Measurements from ENCODE around the gene CCDC43.
"Not testable (repeated sequence)": the region's sequence is repeated elsewhere in the genome, so short reads cannot be mapped to it uniquely, and the experiment has no call there.

The CCDC43 gene, protein sequence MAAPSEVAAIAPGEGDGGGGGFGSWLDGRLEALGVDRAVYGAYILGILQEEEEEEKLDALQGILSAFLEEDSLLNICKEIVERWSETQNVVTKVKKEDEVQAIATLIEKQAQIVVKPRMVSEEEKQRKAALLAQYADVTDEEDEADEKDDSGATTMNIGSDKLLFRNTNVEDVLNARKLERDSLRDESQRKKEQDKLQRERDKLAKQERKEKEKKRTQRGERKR

DNA sequence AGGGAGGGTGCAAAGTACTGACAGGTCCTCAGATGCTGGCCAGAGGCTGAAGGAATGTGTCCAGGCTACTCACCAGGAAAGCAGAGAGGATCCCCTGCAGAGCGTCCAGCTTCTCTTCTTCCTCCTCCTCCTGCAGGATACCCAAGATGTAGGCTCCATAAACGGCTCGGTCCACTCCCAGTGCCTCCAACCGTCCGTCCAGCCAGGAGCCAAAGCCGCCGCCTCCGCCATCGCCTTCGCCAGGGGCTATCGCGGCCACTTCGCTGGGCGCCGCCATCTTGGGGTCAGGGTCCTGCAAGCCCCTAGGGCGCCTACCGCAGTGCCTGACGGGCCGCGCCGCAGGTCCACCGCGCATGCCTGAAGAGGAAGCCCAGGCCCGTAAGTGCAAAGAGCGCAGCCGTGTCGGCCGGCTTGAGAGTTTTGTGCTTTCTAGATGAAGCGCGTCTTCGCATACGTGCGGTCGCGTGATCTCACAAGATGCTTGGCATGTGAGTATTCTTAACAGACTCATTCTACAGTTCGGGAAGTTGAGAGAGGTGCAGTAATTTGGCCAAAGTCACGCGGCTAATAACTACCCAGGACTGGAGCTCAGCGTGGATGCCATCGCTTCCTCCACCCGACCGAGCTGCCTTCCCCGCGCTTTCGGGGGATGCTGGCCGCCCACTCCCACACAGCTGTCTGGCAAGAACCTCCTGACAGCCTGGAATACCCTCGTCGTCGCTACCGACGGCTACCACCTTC, at the start of gene CCDC43:
Gene CCDC43 (minus strand): TSS at position 300 of the 741 bp plus-strand sequence. CDS start 23 bp downstream, at position 277.
- peak; percentile 93 for DNase-seq

DNA sequence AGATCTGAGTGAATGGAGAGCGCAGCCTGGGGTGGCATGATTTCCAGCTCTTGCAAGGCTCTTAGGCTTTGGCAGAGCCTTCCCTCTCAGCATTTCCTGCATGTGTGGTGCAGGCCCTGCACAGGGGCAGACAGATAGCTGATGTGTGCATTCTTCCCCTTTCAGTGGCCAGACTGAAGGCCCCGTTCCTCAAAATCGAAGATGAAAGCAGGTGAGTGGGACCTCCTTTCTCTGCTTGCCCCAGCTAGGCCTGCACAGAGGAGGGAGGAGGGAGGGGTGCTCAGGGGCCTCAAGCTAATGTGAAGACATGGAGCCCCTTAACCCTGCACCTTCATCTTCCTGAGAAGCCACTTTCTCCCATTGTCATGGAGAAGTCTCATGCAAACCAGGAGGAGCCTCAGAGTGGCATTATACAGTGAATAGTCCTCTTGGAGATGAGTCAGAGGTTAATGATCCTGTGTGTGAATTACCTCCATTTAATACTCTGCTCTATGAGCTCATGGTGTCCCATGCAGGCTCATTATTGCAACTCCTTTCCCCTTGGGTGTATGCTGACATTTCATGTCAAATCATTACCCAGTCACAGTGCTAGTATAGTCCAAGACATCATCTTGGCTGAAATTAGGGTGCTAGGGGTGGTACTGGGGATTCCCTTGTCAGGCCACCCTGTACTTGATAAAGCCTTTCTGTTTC, 48.8 kb upstream of the CCDC43 start:
- DNase-seq, result no peak

DNA sequence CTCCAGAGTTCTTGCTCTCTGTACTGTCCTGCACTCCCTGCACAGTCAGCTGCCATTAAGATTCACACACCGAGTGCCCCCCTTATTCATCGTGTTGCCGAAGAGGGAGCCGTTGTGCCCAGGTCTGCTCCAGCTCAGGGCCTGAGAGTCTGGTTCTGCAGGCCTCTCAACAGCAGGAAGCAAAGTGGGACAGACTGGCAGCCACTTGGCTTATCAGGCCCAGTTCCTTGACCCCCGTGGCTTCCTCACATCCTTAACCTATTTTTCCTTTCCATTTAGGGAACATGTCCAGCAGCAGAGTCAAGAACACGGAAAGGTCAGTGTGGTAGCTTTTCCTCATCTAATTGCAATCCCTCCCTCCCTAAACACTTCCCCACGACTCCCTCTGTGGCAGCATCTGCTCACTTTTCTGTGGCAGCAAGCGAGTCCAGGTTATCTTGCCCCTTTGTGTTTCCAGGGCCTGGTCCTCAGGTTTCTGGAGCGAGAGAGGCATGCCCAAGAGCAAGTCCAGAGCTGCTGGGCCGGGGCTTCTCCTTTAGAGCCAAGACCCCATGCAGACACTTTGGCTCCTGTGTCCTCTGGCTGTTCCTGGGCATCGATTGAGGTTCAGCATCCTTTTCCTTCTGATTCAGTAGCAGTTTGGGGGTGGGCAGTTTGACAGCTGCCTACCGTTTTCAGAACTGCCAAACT, 47.1 kb upstream of the CCDC43 start:
- DNase-seq, result no peak

DNA sequence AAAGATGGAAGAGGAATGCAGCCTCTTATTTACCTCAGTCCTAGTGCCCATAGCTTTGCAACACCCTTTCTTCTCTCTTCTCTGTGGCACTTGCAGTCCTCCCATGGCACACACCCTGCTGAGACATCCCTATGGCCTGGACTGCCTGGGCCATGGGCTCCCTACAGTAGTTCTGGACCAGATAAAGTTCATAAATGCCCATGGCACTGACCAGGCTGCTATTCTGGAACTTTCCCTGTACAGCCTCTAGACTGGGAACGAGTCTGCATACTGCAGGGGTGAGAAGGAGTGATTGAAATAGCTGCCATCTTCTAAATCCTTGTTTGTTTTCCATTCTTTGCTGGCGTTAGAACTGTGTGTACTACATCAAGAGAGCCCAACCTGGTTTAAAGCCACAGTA, 44.7 kb upstream of the CCDC43 start:
- DNase-seq, result no peak

DNA sequence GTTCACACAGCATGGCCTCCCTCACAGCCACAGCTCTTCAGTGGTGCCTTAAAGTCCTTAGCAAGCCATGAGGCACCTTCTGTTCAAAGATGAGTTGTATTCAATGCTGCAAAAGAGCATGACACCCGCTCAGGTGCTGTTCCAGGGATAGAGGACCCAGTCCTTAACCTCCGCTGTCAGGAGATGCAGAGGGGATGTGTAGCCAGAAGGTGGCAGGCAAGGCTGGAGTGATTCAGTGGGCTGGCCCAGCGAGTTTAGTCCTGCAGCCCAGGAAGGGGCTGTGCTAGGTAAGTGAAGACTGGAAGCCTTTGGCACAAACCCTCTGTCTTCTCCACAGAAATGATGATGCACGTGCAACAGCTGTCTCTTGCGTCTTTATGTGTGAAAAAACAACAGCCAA, 44.2 kb upstream of the CCDC43 start:
- no peak for DNase-seq

DNA sequence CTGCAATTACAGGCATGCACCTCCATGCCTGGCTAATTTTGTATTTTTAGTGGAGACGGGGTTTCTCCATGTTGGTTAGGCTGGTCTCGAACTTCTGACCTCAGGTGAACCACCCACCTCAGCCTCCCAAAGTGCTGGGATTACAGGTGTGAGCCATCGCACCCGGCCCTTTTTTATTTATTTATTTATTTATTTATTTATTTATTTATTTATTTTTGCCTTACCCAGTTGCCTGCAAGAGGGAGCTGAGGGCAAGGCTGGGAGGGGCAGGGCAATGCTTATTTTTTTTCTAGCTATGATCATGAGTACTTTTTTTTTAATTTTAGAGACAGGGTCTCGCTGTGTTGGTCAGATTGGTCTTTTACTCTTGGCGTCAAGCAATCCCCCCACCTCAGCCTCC, 36.5 kb upstream of the CCDC43 start:
- not testable (repeated sequence) for DNase-seq

DNA sequence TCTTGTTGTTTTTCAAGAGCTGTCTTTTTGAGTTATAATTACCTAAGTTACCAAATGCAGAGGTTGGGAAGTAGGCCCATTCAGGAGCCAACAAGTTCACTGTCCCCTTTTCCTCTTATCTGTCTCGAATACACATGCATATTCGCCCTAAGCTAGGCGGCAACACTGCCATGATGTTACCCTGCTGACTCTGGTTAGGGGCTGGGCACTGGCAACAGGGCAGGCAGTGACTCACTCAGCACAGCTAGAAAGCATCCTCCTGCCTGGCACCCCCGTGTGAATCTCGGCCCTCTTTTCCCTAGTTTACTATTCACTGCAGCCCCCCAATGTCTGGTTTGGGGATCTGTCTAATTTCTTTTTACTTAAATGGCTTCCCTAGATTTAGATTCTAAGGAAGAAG, 32.7 kb upstream of the CCDC43 start:
- DNase-seq, result no peak

DNA sequence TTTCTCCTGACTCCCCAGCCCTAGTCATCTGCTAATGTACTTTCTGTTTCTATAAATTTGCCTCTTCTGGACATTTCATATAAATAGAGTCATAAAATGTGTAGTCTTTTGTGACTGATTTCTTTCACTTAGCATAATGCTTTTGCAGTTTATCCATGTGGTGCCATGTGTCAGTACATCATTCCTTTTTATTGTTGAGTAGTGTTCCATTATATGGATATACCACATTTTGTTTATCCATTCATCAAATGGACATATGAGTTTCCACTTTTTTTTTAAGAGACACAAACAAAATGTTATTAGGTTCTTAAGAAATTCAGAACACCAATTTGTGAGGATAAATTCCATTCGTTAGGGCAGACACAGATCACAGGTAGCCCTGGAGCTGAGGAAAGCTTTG, 29.9 kb upstream of the CCDC43 start:
- DNase-seq, result no peak

DNA sequence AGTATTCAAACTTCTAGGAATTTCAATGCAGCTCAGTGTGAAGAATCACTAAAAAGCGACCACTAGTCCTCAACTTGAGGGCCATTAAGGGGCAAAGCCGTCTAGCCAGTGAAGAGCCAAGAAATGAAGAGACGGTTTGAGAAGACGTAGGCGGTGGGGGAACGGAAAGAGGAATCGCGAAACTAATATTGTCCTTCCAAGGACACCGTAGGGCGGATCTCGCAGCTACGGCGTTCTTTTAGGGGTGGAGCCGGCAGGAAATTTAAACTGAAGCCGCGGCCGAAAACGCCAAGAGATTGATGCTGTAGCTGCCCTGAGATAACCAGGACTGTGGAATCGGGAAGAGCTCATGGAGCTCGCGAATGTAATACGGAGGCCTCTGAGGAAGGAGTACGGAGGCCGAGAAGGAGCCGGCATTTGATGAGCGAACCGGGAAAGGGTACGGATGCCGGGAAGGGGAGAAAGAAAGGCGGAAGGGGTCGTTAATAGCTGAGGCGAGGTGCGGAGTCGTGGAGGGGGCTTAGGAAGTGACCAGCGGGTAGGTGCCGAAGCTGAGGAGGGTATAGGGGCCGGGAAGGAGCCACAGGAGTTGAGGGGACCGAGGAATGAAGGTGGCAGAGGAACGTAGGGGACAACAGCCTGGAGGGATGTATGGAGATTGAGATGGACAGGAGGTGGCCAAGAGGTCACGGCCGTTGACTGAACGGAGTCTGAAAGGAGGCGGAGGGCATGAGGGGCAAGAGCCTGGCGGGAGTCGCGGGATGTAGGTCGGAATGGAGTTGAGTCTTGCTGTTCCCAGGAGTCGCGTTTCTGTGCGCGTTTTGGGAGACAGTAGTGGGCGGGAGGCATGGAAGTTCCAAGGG, 19.1 kb upstream of the CCDC43 start, which contains the start of gene DBF4B:
Gene DBF4B (plus strand): TSS at position 265 of the 863 bp plus-strand sequence. CDS start 156 bp downstream, at position 421.
- peak; percentile 84 for DNase-seq

DNA sequence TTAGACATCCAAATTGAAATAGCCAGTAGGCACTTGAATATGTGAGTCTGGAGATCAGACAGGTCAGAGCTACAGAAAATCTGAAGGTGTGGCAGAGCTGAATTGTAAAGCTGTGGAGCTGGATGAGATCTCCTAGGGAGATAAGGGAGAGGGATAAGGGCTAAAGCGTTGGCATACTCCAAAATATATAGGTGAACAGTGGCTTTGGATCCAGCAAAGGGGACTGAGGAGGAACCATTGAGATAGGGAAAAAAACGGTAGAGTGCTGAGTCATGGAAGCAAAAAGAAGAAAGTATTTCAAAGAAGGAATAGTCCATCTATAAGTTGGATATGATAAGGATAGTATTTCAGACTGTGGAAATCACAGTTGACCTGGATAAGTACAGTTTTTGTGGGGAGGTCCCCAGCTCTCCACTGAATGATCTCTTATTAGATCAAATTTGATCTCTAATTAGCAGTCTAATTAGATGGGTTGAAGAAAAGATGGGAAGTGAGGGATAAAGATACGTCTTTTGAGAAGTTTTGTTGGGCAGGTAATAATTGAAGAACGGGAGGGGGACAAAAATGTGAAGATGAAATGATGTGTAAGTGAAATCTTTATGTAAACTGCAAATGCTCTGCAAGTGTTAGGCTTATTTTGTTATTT, 18.3 kb upstream of the CCDC43 start:
- no peak for DNase-seq

DNA sequence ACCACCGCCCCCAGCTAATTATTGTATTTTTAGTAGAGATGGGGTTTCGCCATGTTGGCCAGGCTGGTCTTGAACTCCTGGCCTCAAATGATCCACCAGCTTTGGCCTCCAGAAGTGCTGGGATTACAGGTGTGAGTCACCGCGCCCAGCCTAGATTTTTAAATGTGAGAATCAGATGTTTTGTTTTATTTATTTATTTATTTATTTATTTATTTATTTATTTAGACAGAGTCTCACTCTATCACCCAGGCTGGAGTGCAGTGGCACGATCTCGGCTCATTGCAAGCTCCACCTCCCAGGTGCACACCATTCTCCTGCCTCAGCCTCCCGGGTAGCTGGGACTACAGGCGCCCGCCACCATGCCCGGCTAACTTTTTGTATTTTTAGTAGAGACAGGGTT, 10.7 kb upstream of the CCDC43 start:
- DNase-seq, result not testable (repeated sequence)

DNA sequence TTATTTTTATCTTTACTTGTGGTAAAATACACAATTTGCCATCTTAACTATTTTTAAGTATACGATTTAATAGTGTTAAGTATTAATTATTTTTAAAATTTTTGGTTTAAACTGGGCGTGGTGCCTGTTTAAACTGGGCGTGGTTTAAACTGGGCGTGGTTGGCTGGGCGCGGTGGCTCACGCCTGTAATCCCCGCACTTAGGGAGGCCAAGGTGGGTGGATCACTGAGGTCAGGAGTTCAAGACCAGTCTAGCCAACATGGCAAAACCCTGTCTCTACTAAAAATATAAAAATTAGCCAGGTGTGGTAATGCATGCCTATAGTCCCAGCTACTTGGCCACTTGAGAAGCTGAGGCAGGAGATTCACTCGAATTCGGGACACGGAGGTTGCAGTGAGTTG, 4.0 kb upstream of the CCDC43 start:
- DNase-seq, result no peak

DNA sequence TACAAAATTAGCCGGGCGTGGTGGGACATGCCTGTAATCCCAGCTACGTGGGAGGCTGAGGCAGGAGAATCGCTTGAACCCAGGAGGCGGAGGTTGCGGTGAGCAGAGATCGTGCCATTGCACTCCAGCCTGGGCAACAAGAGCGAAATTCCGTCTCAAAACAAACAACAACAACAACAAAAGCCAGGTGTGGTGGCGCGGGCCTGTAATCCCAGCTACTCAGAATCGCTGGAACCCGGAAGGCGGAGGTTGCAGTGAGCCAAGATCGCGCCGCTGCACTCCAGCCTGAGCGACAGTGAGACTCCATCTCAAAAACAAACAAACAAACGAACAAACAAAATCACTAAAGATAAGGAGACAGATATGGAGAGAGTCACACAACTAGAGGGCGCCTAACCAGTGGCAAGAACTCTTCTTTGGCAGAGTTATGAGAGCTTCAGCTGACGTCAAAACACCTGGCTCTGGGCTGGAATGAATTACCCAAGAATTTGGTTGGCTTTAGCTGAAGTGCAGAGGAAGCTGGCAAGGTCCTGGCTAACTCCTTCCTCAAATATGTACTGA, 1.2 kb upstream of the CCDC43 start:
- DNase-seq, result not testable (repeated sequence)

DNA sequence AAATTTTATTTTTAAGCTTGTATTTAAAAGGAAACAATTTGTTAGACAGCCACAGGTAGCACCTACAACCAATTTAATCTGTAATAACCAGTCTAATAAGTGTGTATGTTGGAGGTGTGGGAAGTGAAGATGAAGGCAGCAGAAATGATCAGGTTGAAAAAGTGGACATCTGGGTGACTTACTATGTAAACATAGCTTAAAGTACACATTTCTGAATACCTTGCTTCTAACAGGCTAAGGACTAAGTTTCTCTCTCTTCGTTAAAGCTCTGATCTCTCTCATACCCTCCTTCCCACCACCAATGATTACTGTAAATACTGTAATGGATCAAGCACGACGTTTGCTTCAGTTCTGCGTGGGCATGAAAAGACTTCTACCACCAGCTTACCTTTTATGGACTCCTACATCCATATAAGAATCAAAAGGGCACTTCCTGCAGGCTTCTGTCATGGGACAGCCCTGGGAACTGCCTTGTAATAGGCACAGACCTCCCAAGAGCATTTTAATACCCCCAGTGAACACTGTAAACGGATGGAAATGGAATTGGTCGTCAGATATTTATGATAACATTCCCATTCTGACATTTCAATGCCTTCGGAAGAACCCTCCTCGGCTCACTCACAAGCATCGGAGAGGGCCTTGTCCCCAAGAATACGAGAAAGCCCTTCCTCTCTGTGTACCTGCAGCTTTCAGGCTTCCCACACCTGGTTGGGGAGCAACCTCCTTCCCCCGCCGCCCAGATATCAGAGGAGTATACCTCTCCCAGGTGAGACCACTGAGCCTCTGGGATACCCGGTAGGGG, 700 bp downstream of the CCDC43 start:
- no peak for DNase-seq

DNA sequence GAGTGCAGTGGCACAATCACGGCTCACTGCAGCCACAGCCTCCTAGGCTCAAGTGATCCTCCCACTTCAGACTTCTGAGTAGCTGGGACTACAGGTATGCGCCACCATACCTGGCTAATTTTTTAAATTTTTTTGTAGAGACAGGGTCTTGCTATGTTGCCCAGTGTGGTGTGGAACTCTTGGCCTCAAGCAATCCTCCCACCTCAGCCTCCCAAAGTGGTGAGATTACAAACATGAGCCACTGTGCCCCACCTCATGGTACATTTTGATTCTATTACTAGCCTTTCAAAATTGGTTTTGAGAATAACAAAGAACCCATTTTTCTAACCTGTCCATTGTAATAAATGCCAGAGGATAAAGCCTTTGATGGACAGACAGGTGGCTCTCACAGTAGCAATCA, 1.4 kb downstream of the CCDC43 start:
- no peak for DNase-seq

DNA sequence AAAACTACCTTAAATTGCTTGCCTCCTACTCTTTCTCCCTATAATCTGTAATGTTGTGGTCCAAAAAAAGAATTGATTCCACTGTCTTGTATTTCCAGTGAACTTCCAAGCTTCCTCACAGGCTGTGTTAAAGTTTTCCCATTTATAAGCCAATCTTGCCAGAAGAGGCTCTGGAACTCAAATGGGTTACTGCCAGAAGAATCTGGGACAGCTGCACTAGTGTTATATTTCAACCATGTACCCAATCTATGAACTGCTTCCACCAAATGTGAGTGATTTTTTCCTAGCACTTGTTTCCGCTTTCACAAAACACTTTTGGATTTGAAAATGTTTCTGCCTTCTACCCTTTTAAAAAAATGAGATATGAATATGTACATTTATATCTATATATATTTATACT, 1.8 kb downstream of the CCDC43 start:
- no peak for DNase-seq

DNA sequence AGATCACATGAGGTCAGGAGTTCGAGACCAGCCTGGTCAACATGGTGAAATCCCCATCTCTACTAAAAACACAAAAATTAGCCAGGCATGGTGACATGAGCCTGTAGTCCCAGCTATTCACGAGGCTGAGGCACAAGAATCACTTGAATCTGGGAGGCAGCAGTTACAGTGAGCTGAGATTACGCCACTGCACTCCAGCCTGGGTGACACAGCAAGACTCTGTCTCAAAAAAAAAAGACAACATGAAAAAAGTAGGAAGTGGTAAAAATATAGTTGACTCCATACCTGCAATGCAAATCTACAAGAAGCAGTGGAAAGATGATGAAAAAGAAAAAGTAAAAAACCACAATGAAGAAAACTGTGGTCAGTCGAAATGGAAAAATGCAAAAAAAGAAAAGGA, 6.3 kb downstream of the CCDC43 start:
- not testable (repeated sequence) for DNase-seq

DNA sequence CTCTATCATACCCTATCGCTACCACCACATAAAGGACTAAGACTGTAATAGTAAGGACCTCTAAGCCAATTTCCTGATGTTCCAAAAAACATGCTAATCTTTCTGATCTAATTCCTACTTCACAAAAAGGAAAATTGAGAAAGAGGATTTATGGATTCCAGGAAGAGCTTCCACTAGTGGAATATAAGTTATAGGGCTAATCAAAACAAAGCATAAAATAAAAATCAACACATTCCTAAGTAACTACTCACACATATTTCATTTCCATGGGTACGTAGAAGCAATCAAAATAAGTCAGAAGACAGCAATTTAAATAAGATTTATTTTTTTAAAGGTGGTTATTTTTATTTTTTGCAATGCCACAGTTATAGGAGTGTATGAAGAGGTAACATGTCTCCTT, 12.4 kb downstream of the CCDC43 start:
- no peak for DNase-seq

DNA sequence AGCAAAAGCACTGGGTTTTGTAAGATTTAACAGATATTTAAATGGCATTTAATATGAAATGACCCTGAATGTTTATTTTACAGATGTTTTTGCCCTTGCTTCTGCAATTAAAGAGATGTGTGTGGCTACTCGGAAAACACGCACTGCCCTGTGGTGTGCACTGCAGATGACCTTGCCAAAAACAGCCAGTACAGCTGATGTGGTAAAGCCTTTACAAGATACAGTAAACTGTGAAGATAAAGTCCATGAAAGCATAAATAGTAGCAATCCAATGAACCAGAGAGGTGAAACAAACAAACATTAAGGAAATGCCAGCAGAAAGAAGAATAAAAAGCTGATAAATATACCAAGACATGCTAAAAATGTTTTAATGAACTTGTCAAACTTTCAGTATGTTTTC, 15.7 kb downstream of the CCDC43 start:
- DNase-seq, result no peak

DNA sequence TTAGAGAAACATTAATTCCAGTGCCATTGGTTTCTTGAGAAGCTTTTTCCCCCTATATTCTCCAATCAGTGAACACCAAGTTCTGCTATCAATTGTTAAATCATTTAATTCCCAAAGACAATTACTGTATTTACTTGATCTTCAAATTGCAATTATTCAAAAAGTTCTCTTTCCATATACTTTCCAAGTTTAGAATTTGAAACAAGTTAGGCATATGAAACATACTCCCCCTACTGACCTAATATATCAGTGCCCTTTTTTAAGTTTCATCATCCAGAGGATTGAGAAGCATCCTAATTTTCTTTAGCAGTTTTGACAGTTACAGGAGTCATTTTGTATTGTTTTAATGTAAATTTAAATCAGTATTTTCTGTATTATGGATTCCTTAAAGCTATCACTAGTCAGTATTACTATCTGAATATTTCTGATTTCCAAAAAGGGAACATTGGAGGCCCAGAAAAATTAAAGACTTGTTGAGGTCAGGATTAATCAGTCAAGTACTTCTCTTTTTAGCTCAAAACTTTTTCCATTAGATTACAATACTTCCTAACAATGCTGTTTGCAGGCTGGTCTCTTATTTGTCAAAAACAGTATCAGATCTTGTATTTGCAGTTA, 17.0 kb downstream of the CCDC43 start:
- no peak for DNase-seq

Measured in activated naive CD4-positive, alpha-beta T cell treated with anti-CD3 and anti-CD28 coated beads, Interleukin-2, amount 50 U/mL, for 16 hours (primary cell).